ENCODE data around the gene OR4X1.

GRCh38 chr11:48272606-48273005 is 8.9 kb downstream of the OR4X1 start:
- no peak for TF ChIP-seq CTCF (IDR thresholded peaks at IDR 0.05 in 4 of 5, conservative IDR thresholded peaks at IDR 0.05 in 1 of 5)
- no peak for TF ChIP-seq POLR2A (IDR thresholded peaks at IDR 0.05)

Data from gastrocnemius medialis (tissue), 4 donors.